HG02970 (cell line): Measurements from ENCODE around the gene UBASH3A.

Experiments used
- ATAC-seq: cut with Tn5 transposase; IDR thresholded peaks from one replicate; pipeline ENCODE4 v1.9.1; 2021; ENCODE audit warnings: mild to moderate bottlenecking, moderate library complexity, moderate number of reproducible peaks; ENCODE audit not compliant: unreplicated experiment, low FRiP score

Gene UBASH3A

GRCh38 chr21:42426424-42426823, 22.7 kb downstream of the UBASH3A start:
- ATAC-seq, result no peak

- ATAC-seq, result no peak
Observed at GRCh38 chr21:42426876-42427480, 23.3 kb downstream of the UBASH3A start.

- no peak for ATAC-seq
Observed at GRCh38 chr21:42427809-42428419, 24.2 kb downstream of the UBASH3A start.

DNA sequence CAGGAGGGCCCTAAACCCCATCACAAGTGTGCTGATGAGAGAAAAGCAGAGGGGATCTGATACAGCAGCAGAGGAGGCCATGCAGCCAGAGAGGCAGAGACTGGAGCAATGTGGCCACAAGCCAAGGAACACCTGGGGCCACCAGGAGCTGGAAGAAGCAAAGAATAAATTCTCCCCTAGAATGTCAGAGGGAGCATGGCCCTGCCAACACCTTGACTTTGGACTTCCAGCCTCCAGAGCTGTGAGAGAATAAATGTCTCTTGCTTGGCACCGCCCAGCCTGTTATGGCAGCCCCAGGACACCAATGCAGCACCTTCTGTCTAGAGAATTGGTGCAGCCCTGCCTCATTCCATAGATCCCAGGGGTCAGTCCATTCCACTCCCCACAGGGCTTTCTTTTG, 25.3 kb downstream of the UBASH3A start:
- ATAC-seq, result no peak

DNA sequence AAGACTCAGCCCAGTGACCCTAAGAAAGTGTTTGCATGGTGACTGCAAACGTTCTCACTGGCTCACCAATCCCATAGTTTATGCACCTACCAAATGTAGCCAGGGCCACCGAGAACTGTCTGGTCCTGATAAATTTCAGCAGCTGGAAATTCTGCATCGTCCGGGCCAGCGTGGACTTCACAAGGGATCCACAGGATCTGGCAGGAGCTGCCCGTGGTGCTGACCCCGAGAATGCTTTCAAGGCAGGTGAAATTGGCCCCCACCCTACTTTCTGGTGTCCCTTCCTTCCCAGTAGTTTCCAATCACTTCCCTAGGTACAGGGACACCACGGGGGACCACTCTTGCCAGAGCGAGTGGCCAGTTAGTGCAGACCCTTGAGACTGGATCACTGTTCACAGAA, 26.2 kb downstream of the UBASH3A start:
- ATAC-seq, result no peak

DNA sequence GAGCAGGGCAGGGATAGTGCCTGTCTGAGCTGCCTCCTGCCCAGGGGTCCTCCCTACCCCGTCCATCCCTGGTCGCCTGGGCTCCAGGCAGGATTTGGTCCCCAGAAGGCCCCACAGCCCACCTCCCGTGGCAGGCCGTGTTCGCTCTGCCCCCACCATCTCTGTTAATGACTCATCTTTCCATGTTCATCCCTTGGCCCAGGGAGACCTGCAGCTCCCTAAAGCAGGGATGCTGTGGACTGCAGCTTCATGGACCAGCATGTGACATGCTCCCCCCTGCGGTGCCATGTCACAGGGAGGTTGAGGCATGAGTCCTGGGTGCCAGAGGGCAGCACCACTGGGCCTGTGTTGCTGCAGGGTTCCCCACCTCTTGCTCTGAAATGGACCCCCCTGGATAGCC, 26.8 kb downstream of the UBASH3A start:
- ATAC-seq, result no peak

- ATAC-seq, result no peak
Observed at GRCh38 chr21:42431196-42431595, 27.5 kb downstream of the UBASH3A start.

- no peak for ATAC-seq
Observed at GRCh38 chr21:42432695-42433094, 29.0 kb downstream of the UBASH3A start.

- no peak for ATAC-seq
Observed at GRCh38 chr21:42433946-42434551, 30.3 kb downstream of the UBASH3A start.

- ATAC-seq, result no peak
Observed at GRCh38 chr21:42434884-42435283, 31.2 kb downstream of the UBASH3A start.

DNA sequence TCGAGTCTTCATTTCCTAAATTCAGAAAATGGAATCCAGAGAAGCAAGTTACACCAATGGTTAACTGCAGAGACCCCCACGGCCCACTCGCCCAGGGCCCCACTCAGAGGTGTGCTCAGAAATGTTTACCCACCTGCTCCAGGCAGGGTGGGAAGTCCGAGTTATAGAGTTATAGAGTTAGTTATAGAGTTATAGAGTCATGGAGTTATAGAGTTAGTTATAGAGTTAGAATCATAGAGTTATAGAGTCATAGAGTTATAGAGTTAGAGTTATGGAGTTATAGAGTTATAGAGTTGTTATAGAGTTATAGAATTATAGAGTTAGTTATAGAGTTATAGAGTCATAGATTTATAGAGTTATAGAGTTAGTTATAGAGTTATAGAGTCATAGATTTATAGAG, 31.7 kb downstream of the UBASH3A start:
- no peak for ATAC-seq

DNA sequence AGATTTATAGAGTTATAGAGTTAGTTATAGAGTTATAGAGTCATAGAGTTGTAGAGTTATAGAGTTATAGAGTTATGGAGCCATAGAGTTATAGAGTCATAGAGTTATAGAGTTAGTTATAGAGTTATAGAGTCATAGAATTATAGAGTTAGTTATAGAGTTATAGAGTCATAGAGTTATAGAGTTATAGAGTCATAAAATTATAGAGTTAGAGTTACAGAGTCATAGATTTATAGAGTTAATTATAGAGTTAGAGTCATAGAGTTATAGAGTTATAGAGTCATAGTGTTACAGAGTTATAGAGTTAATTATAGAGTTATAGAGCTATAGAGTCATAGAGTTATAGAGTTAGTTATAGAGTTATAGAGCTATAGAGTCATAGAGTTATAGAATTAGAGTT, 32.1 kb downstream of the UBASH3A start:
- ATAC-seq, result no peak

- ATAC-seq, result no peak
Observed at GRCh38 chr21:42436914-42437313, 33.2 kb downstream of the UBASH3A start.

DNA sequence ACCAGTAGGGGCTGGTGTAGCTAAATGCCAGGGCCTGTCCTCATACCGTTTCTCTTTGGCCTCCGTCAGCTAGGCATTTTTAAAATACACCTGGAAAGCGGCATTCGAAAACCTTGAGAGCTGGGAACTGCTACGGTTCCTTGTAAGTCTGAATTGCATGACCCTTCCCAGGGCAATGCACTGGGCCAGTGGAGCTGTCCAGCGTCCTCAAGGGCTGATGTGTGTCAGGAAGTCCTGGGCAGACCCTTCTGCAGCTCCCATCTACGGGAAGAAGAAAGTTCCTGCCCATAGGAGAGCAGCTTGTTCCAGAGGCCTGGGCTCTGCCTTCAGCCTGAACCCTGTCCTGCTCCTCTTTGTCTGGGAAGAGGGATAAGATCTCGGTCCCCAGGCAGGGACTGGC, 34.1 kb downstream of the UBASH3A start:
- no peak for ATAC-seq

DNA sequence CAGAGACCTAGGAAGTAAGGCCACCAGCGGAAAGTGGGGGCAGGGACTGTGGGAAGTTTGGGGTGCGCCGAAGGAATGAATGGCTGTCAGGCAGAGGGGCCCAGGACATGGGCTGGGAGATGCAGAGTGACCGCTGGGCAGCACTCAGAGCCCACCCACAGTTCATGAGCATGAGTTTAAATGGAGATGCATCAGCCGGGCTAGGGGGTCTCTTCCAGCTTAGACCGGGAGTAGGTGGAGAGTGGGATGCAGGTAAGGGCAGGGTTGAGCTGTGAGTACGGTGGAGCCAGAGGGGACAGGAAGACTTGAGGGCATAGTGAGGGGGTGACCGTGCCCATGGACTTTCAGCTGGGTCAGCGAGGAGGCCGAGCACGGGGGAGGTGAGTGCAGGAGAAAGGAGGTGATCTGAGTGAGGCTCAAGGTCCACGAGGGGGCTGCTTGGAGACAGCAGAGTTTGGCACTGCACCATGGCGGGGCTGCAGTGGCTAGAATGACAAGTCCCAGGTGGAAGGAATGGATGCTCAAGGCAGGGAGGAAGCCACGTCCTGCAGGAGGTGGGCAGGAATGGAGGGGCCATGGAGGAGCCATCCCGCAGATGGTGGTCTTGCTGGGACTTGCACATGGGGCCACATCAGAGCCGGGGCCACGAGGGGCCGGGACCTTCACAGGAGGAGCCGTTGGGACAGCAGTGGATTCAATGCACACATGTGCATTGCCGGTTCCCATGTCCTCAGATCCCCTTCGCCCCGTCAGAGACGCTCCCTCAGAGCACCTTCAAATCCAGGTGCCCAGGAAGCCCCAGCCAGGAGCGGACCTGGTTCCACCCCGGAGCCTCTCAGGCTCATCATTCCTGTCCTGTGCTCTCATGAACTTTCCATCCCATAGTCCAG, 34.9 kb downstream of the UBASH3A start:
- ATAC-seq, result no peak

- ATAC-seq, result no peak
Observed at GRCh38 chr21:42439284-42440186, 35.8 kb downstream of the UBASH3A start.

GRCh38 chr21:42440187-42440792, 36.6 kb downstream of the UBASH3A start:
- no peak for ATAC-seq

DNA sequence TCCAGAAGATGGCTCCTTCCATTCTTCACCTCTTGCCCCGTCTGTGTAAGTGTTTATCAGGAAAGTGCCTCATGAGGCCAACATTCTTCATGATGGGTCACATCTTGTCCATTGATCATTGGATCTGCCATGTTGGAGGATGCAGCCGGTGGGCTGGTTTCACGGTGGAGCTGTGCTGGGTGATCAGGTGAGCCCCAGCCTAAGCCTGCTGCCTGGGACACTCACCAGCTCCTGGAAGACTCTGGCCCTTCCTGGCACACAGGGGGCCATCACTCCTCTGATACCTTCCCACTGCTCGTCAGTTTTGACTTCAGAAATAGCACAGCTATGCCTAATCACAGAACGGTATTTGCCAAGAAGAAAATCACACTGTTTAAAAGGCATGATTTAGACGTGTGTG, 38.3 kb downstream of the UBASH3A start:
- ATAC-seq, result no peak

DNA sequence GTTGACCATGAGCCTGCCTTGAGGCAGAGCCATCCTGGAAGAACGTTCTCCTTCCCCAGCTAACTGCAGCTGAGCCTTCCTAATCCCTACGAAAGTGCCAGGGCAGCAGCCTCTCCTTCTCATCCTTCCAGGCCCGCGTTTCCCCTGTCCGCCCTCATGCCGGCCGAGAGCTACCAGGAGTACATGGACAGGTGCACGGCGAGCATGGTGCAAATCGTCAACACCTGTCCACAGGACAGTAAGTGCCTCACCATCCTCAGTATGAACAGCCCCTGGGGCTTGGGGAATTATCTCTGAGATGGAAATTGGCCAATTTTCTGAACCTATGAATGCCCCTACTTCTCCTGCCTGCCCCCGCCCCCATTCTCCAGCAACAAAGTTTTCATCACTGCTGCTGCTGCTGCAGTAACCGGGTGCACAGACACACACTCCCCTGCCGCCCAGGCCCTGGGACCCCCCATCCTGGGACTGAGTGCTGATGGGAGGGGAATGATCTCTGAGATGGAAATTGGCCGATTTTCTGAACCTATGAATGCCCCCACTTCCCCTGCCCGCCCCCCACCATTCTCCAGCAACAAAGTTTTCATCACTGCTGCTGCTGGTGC, 39.6 kb downstream of the UBASH3A start:
- ATAC-seq, result no peak
